ENCODE data around the gene GRK5.

- TF ChIP-seq CTCF (IDR thresholded peaks at IDR 0.05): peak in 1 of 4 experiments; percentile 5
- TF ChIP-seq POLR2A (IDR thresholded peaks at IDR 0.05): peak; percentile 58
- TF ChIP-seq POLR2AphosphoS5 (IDR thresholded peaks at IDR 0.05): peak; percentile 9
These were observed 41.9 kb upstream of the GRK5 start, which contains the start of gene SFXN4 for GRCh38 chr10:119165171-119166117.

Measured in prostate gland (tissue), 2 donors.